ENCODE measurements around the gene LIMS1.

DNA sequence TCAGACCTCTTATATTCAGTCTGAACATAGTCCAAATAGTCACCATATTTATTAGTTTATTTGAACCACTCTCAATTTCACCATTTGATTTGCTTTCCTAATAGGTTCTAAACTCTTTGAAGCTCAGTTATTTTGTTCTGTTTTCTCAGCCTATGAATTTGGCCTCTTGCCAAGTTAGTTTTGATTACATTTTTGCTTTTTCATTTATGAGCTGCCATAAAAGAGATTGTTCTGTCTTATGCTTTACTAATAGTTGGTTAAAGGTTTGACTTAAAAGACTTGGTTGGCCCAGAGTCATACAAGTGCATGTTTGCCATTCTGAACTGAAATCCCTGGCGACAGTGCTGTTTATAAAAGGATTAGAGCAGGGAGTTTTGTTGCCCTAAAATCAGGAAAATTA is 99.1 kb downstream of the LIMS1 start:
- TF ChIP-seq ELF4 (IDR thresholded peaks at IDR 0.05) (no peak), ZNF384 (IDR thresholded peaks at IDR 0.05) (no peak), FOXA1 (IDR thresholded peaks at IDR 0.05) (no peak), SP1 (IDR thresholded peaks at IDR 0.05) (no peak), BHLHE40 (IDR thresholded peaks at IDR 0.05; ENCODE audit: borderline replicate concordance) (no peak), SUZ12 (IDR thresholded peaks at IDR 0.05) (no peak)
- TF ChIP-seq, protein P1, sequence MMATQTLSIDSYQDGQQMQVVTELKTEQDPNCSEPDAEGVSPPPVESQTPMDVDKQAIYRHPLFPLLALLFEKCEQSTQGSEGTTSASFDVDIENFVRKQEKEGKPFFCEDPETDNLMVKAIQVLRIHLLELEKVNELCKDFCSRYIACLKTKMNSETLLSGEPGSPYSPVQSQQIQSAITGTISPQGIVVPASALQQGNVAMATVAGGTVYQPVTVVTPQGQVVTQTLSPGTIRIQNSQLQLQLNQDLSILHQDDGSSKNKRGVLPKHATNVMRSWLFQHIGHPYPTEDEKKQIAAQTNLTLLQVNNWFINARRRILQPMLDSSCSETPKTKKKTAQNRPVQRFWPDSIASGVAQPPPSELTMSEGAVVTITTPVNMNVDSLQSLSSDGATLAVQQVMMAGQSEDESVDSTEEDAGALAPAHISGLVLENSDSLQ (IDR thresholded peaks at IDR 0.05) = no peak
